NB4 (cell line): ENCODE measurements around the gene NSMCE3.
"Not testable (repeated sequence)": the region's sequence is repeated elsewhere in the genome, so short reads cannot be mapped to it uniquely, and the experiment has no call there.

ENCODE experiments used
- CTCF ChIP-seq: IDR thresholded peaks from one replicate; pipeline ENCODE4 v1.5.1; 2012; ENCODE audit warnings: low read depth, low read length
- MAX ChIP-seq: IDR thresholded peaks from 2 replicates; pipeline ENCODE4 v1.6.1; 2011; ENCODE audit warnings: low read depth, low read length
- POLR2A ChIP-seq: IDR thresholded peaks from 2 replicates; pipeline ENCODE4 v1.6.1; 2011; ENCODE audit warnings: mild to moderate bottlenecking; ENCODE audit not compliant: insufficient read length; ENCODE audit errors: extremely low read depth

GRCh38 chr15:29224987-29225363 lies 44.6 kb downstream of the NSMCE3 start:
- TF ChIP-seq CTCF, POLR2A, MAX: not testable (repeated sequence)
